Body of pancreas (tissue), 4 donors: ENCODE measurements around the gene TOX2. TPM values are rescaled to one million over a fixed set of nuclear protein-coding genes. Genes with fewer than 3 reads are reported as not detected.

Experiments used
- ATAC-seq: fragments of 150-250 bp; one replicate; pipeline ENCODE4 v1.9.1; 2016
- DNase-seq, 4 donors: peaks; one replicate each; pipeline ENCODE4 v3.0.0-alpha.2; 2019
- H3K27ac ChIP-seq, 4 donors: fragments of 200-600 bp; sonication (generic); 1 replicate in 3 of 4; 2 replicates in 1 of 4; pipeline versions ENCODE4 v1.5.1 to v1.6.1; 2016 to 2019; ENCODE audit warnings: mild to moderate bottlenecking in 1 of 4, mixed read lengths in 1 of 4, moderate library complexity in 1 of 4
- H3K27me3 ChIP-seq, 2 donors: fragments of 200-600 bp; sonication (generic); one replicate each; pipeline ENCODE4 v1.6.0; 2016; ENCODE audit warnings: mild to moderate bottlenecking in 1 of 2
- H3K36me3 ChIP-seq, 2 donors: fragments of 200-600 bp; sonication (generic); replicated peaks in 1 of 2; 2 replicates each; pipeline ENCODE4 v1.5.1; 2016; ENCODE audit warnings: low read depth in 2 of 2; ENCODE audit not compliant: insufficient read depth in 1 of 2
- H3K4me1 ChIP-seq: fragments of 200-600 bp; sonication (generic); one replicate; pipeline ENCODE4 v1.6.0; 2016
- H3K4me3 ChIP-seq, 2 donors: fragments of 200-600 bp; sonication (generic); 1 replicate in 1 of 2; 2 replicates in 1 of 2; pipeline ENCODE4 v1.5.1; 2016 to 2019
- H3K9me3 ChIP-seq, 3 donors: fragments of 200-600 bp; sonication (generic); 1 replicate in 2 of 3; 2 replicates in 1 of 3; pipeline ENCODE4 v1.5.1; 2016
- POLR2A ChIP-seq, 3 donors: fragments of 450-650 bp; IDR thresholded peaks; one replicate each; pipeline ENCODE4 v1.6.1; 2016; ENCODE audit warnings: antibody characterized with exemption in 3 of 3, mild to moderate bottlenecking in 2 of 3
- WGBS, 2 donors: methylation state at CpG; one replicate each; pipeline ENCODE4 v1.1.5; 2017; 5-methylcytosine and 5-hydroxymethylcytosine counted together
- intact Hi-C: fragments of 100-400 bp; cut with DNase I; formaldehyde crosslinking; loops from one replicate; pipeline ENCODE4 v1.15.1; 2023
- total RNA-seq, 2 donors: library from RNA; depleted of rRNA; stranded (reverse); fragments of >200 nt; gene quantifications; one replicate each; pipeline ENCODE4 v1.1.0, GENCODE V29; 2016
- TF ChIP-seq, protein P1 (sequence below), 7 experiments: fragments of 450-650 bp in 4 of 7; fragments of 200-600 bp in 3 of 7; sonication (generic) in 3 of 7; IDR thresholded peaks; one replicate each; pipeline ENCODE4 v1.5.1; 2016 to 2019; ENCODE audit warnings: antibody characterized with exemption in 7 of 7

TOX2 gene
- total RNA-seq, 2 donors from 2014 or later = 1.8 to 2.0 TPM

- no peaks in the 10 kb centered on the region for H3K9me3 ChIP-seq
- H3K27ac ChIP-seq = no peak overlapping the region
- no peaks in the 10 kb centered on the region for H3K36me3 ChIP-seq
- intact Hi-C loops = no loop called here
- ATAC-seq (no peak), DNase-seq (no peak)
- no peaks in the 10 kb centered on the region for H3K4me1 ChIP-seq
- TF ChIP-seq, protein P1, sequence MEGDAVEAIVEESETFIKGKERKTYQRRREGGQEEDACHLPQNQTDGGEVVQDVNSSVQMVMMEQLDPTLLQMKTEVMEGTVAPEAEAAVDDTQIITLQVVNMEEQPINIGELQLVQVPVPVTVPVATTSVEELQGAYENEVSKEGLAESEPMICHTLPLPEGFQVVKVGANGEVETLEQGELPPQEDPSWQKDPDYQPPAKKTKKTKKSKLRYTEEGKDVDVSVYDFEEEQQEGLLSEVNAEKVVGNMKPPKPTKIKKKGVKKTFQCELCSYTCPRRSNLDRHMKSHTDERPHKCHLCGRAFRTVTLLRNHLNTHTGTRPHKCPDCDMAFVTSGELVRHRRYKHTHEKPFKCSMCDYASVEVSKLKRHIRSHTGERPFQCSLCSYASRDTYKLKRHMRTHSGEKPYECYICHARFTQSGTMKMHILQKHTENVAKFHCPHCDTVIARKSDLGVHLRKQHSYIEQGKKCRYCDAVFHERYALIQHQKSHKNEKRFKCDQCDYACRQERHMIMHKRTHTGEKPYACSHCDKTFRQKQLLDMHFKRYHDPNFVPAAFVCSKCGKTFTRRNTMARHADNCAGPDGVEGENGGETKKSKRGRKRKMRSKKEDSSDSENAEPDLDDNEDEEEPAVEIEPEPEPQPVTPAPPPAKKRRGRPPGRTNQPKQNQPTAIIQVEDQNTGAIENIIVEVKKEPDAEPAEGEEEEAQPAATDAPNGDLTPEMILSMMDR (IDR thresholded peaks at IDR 0.05) = no peak
- TF ChIP-seq POLR2A (IDR thresholded peaks at IDR 0.05) = no peak
- no peak overlapping the region for H3K4me3 ChIP-seq
- 72 to 78% methylated on average over 11 of the region's 11 CpGs for WGBS, 2 donors
- no peaks in the 10 kb centered on the region for H3K27me3 ChIP-seq
These were observed 112.8 kb downstream of the TOX2 start for GRCh38 chr20:44027343-44028002.

DNA sequence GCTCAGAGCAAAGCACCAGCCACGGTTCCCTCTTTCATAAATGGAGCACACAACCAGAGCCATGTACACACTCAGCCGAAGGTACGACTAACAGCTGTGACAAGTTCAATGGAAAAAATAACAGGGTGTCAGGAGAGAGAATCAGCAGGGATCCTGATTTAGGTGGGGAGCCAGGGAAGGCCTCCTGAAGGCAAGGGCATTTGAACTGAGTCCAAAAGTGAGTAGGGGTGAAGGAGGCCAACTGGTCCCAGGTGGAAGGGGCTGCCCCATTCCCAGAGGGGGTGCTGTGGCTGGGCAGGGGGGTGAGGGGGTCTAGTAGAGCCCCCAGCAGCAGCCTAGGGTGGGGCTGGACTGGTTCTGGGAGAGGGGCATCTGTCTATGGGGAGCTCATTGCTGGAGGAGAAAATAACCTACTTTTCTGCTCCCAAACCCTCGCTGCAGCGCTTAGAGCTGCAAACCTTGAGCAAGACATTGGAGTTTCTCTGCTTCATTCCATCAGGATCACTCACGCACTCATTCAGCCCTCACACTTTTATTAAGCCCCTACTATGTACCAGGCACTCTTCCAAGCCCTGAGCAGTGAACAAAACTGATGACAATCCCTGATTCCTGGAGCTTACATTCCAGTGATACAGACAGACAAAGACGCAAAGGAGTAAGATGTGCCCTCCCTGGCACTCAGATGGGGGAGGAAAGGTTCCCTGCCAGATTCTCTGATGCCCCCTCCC is 113.5 kb downstream of the TOX2 start:
- no peaks in the 10 kb centered on the region for H3K27me3 ChIP-seq
- ATAC-seq = no peak
- no peaks in the 10 kb centered on the region for H3K4me1 ChIP-seq
- peak in 1 of 4 donors; percentile 4 for DNase-seq
- intact Hi-C loops = no loop called here
- no peak overlapping the region for H3K27ac ChIP-seq
- no peak overlapping the region for H3K4me3 ChIP-seq
- no peak for TF ChIP-seq POLR2A (IDR thresholded peaks at IDR 0.05)
- TF ChIP-seq, protein P1 (IDR thresholded peaks at IDR 0.05) = no peak
- 59 to 60% methylated on average over 7 of the region's 7 CpGs for WGBS, 2 donors
- no peaks in the 10 kb centered on the region for H3K9me3 ChIP-seq
- H3K36me3 ChIP-seq = no peaks in the 10 kb centered on the region

DNA sequence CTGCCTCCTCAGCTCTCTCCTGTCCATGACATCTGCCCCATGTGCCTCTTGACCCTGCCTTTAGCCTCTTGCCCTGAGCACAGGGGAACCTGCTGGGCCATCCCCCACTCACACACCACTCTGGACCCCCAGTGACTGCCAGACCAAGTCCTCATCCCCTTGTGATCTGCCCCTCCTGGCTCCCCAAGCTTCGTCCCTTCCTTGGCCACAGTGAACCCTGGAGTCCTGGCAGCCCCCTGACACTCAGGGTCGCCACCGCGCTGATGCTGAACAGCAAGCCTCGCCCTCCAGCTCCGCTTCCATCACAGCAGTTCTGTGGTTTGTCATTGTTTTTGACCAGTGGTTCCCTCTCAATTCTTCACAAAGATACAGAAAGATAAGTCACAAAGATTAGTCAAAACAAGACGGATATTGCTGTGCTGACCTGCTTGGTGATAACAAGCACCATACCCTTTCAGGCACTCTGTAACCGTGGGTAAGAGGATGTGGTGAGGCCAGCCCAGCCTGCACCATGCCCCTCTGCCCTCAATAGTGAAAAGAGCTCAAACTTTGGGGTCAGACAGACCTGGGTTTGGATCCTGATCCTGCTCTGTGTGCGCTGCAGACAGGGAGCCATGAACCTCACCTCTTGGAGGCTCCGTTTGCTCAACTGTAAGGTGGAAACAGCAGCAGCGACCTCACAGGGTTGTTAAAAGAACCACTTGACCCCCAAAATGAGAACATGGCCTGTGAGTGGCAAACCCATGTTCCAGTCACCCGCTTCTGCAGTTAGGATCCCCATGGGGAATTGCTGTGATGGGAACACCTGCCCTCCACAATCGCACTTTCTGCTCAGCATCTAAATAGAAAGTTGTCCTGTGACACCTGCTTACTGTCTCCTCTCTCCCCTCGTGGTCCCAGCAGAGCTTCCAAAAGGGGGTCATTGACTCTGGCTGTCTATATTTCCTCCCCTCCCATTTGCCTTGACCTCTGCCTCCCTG is 114.5 kb downstream of the TOX2 start:
- ATAC-seq (no peak), DNase-seq (no peak)
- no peaks in the 10 kb centered on the region for H3K9me3 ChIP-seq
- no peak overlapping the region for H3K27ac ChIP-seq
- H3K36me3 ChIP-seq = no peaks in the 10 kb centered on the region
- intact Hi-C loops = no loop called here
- no peaks in the 10 kb centered on the region for H3K27me3 ChIP-seq
- TF ChIP-seq POLR2A (IDR thresholded peaks at IDR 0.05) = no peak
- TF ChIP-seq, protein P1 (IDR thresholded peaks at IDR 0.05) = no peak
- 53 to 55% methylated on average over 13 to 14 of the region's 14 CpGs for WGBS, 2 donors
- H3K4me3 ChIP-seq = no peak overlapping the region
- no peaks in the 10 kb centered on the region for H3K4me1 ChIP-seq

GRCh38 chr20:44029848-44030230 is 115.2 kb downstream of the TOX2 start:
- DNase-seq (no peak), ATAC-seq (no peak)
- Histone ChIP-seq H3K36me3 (no peaks in the 10 kb centered on the region), H3K27me3 (no peaks in the 10 kb centered on the region), H3K4me1 (no peaks in the 10 kb centered on the region), H3K4me3 (no peak overlapping the region), H3K9me3 (no peaks in the 10 kb centered on the region), H3K27ac (no peak overlapping the region)
- intact Hi-C loops = no loop called here
- 61 to 66% methylated on average over 4 of the region's 4 CpGs for WGBS, 2 donors
- no peak for TF ChIP-seq POLR2A (IDR thresholded peaks at IDR 0.05)
- TF ChIP-seq, protein P1 (IDR thresholded peaks at IDR 0.05) = no peak
